ENCODE data around the gene GPR157.

Gene GPR157

DNA sequence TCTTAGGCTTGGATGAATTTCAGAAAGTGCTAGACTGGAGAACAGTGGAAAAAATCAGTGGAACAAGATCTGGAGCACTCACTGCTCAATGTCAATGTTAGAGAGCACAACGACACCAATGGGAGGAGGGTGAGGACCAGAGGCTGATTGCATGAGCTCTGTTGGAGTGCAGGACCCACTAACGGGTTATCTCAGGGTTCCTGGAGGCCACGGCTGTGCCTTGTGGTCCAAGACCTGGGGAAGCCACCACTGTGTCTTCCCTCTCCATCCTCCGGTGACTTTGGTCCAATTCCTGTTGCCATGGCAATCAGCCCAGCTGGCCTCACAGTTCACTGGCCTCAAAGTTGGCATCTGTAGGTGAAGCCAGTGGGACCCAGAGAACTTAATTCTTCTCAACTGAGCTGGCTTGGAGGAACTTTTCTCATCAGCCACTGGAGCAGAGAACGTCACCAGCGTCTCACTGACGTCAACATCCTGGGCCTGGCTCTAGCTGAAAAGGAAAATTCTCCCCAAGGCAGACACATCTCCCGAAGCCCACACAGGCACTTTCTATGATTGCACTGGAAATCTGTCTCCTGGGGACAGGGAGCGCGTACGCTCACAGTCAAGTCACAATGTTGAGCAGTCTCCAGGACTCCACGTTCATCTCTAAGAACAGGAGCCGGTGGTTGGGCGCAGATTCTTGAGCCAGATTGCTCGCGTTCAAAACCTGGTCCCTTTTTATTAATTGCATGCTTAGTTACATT, 21.9 kb upstream of the GPR157 start:
- no peak overlapping the region for H3K4me2 ChIP-seq (ENCODE audit: insufficient read depth, low read length)
- no peak for DNase-seq

DNA sequence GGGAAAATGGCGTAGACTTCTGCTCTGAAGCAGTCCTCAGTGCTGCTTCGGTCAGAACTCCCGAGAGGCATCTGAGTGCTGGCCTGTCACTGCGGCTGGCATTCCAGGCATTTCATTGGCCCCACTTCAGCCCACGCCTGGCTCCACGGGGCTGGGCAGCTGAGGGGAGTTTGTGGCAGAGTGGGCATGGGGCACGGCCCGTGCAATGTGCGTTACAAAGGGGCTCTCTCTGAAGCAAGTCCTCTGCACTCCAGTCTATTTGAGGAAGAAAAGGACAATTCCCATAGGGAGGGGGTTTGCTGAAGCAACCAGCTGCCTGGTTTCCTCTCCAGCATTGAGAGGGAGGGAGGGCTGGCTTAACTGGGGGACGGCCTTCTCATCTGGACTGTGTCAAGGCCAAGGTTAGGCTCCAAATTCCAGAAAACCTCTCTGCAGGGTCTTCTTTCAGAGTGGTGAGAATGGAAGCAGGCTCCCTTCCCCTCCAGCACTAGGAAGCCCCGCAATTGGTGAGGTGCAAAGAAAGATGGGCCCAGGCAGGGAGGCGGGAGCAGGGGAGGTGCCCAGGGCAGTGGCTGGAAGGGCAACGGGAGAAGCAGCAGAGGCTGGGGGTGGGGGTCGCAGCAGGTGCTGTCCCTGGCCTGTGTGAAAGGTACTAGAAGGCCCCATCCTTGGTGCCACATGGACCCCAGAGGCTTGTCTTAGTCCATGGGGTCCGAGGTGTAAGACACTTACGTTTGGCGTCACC, 21.1 kb upstream of the GPR157 start:
- no peak overlapping the region for H3K27ac ChIP-seq (ENCODE audit: low read length)
- DNase-seq (no peak), ATAC-seq (ENCODE audit: insufficient read depth, low read depth) (no peak)
- H3K4me3 ChIP-seq (ENCODE audit: low read depth in 1 of 2, low read length in 2 of 2): no peak overlapping the region
- no peak overlapping the region for H3K9ac ChIP-seq (ENCODE audit: low read depth, low read length)
- no peaks in the 10 kb centered on the region for H3K36me3 ChIP-seq (ENCODE audit: insufficient read depth, low read length)
- H3K4me1 ChIP-seq (ENCODE audit: insufficient read depth, low read length): no peaks in the 10 kb centered on the region
- no peaks in the 10 kb centered on the region for H3K9me3 ChIP-seq (ENCODE audit: insufficient read depth, low read length, severe bottlenecking)
- H2AFZ ChIP-seq (ENCODE audit: low read depth, low read length): no peak overlapping the region
- H3K79me2 ChIP-seq (ENCODE audit: insufficient read depth, low read length): no peaks in the 10 kb centered on the region
- H3K4me2 ChIP-seq (ENCODE audit: insufficient read depth, low read length): no peak overlapping the region
- no peaks in the 10 kb centered on the region for H3K27me3 ChIP-seq (ENCODE audit: insufficient read depth, low read length, poor library complexity)
- no peak for TF ChIP-seq EZH2 (IDR thresholded peaks at IDR 0.05; ENCODE audit: borderline replicate concordance, low read depth, low read length, severe bottlenecking)
- TF ChIP-seq, protein P1, sequence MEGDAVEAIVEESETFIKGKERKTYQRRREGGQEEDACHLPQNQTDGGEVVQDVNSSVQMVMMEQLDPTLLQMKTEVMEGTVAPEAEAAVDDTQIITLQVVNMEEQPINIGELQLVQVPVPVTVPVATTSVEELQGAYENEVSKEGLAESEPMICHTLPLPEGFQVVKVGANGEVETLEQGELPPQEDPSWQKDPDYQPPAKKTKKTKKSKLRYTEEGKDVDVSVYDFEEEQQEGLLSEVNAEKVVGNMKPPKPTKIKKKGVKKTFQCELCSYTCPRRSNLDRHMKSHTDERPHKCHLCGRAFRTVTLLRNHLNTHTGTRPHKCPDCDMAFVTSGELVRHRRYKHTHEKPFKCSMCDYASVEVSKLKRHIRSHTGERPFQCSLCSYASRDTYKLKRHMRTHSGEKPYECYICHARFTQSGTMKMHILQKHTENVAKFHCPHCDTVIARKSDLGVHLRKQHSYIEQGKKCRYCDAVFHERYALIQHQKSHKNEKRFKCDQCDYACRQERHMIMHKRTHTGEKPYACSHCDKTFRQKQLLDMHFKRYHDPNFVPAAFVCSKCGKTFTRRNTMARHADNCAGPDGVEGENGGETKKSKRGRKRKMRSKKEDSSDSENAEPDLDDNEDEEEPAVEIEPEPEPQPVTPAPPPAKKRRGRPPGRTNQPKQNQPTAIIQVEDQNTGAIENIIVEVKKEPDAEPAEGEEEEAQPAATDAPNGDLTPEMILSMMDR (IDR thresholded peaks at IDR 0.05; ENCODE audit: borderline replicate concordance, extremely low read depth, low read length, poor library complexity, severe bottlenecking): no peak
- H4K20me1 ChIP-seq (ENCODE audit: insufficient read depth, low read length): no peaks in the 10 kb centered on the region

More for the DNA sequence above, 21.9 kb upstream of the GPR157 start:
- no peaks in the 10 kb centered on the region for H3K79me2 ChIP-seq (ENCODE audit: insufficient read depth, low read length)
- H3K27me3 ChIP-seq (ENCODE audit: insufficient read depth, low read length, poor library complexity): no peaks in the 10 kb centered on the region
- no peak for ATAC-seq (ENCODE audit: insufficient read depth, low read depth)
- H3K4me3 ChIP-seq (ENCODE audit: low read depth in 1 of 2, low read length in 2 of 2): no peak overlapping the region
- no peaks in the 10 kb centered on the region for H3K36me3 ChIP-seq (ENCODE audit: insufficient read depth, low read length)
- no peak overlapping the region for H3K9ac ChIP-seq (ENCODE audit: low read depth, low read length)
- H3K4me1 ChIP-seq (ENCODE audit: insufficient read depth, low read length): no peaks in the 10 kb centered on the region
- no peaks in the 10 kb centered on the region for H4K20me1 ChIP-seq (ENCODE audit: insufficient read depth, low read length)
- H3K9me3 ChIP-seq (ENCODE audit: insufficient read depth, low read length, severe bottlenecking): no peaks in the 10 kb centered on the region
- no peak overlapping the region for H3K27ac ChIP-seq (ENCODE audit: low read length)
- no peak overlapping the region for H2AFZ ChIP-seq (ENCODE audit: low read depth, low read length)
- no peak for TF ChIP-seq EZH2 (IDR thresholded peaks at IDR 0.05; ENCODE audit: borderline replicate concordance, low read depth, low read length, severe bottlenecking)
- TF ChIP-seq, protein P1 (IDR thresholded peaks at IDR 0.05; ENCODE audit: borderline replicate concordance, extremely low read depth, low read length, poor library complexity, severe bottlenecking): no peak

DNA sequence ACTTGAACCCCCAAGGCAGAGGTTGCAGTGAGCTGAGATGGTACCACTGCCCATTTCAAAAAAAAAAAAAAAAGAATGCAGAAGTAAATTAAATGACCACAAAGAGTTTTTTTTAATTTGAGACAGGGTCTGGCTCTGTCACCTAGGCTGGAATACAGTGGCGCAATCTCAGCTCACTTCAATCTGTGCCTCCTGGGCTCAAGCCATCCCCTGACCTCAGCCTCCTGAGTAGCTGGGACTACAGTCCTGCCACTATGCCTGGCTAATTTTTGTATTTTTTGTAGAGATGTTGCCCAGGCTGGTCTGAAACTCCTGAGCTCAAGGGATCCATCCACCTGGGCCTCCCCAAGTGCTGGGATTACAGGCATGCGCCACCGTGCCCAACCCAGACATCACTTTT, 20.2 kb upstream of the GPR157 start:
- Histone ChIP-seq H4K20me1 (ENCODE audit: insufficient read depth, low read length) (no peaks in the 10 kb centered on the region), H3K27ac (ENCODE audit: low read length) (no peak overlapping the region), H3K79me2 (ENCODE audit: insufficient read depth, low read length) (no peaks in the 10 kb centered on the region), H3K4me1 (ENCODE audit: insufficient read depth, low read length) (no peaks in the 10 kb centered on the region), H3K9ac (ENCODE audit: low read depth, low read length) (no peak overlapping the region), H3K4me2 (ENCODE audit: insufficient read depth, low read length) (no peak overlapping the region), H3K27me3 (ENCODE audit: insufficient read depth, low read length, poor library complexity) (no peaks in the 10 kb centered on the region), H2AFZ (ENCODE audit: low read depth, low read length) (no peak overlapping the region), H3K4me3 (ENCODE audit: low read depth in 1 of 2, low read length in 2 of 2) (no peak overlapping the region), H3K9me3 (ENCODE audit: insufficient read depth, low read length, severe bottlenecking) (no peaks in the 10 kb centered on the region), H3K36me3 (ENCODE audit: insufficient read depth, low read length) (no peaks in the 10 kb centered on the region)
- no peak for ATAC-seq (ENCODE audit: insufficient read depth, low read depth)
- TF ChIP-seq EZH2 (IDR thresholded peaks at IDR 0.05; ENCODE audit: borderline replicate concordance, low read depth, low read length, severe bottlenecking): no peak
- TF ChIP-seq, protein P1 (IDR thresholded peaks at IDR 0.05; ENCODE audit: borderline replicate concordance, extremely low read depth, low read length, poor library complexity, severe bottlenecking): no peak
- DNase-seq: no peak

Measured in DND-41 (cell line).